Endodermal cell (in vitro differentiated cells): ENCODE results near the gene TFB2M. TPM values are rescaled to one million over a fixed set of nuclear protein-coding genes. Genes with fewer than 3 reads are reported as not detected.
"Not testable (repeated sequence)": the region's sequence is repeated elsewhere in the genome, so short reads cannot be mapped to it uniquely, and the experiment has no call there.

ENCODE experiments used
- DNase-seq: peaks from one replicate; pipeline ENCODE4 v3.0.0-alpha.2; 2017
- H3K27ac ChIP-seq: 2 replicates; pipeline ENCODE4 v1.5.1; 2013; ENCODE audit warnings: mild to moderate bottlenecking, low read depth, low read length, moderate library complexity
- H3K27me3 ChIP-seq: 2 replicates; pipeline ENCODE4 v1.6.1; 2013; ENCODE audit warnings: mild to moderate bottlenecking, low read length, moderate library complexity; ENCODE audit not compliant: insufficient read depth, control insufficient read depth, poor library complexity, severe bottlenecking
- H3K36me3 ChIP-seq: 2 replicates; pipeline ENCODE4 v1.7.0; 2013; ENCODE audit warnings: mild to moderate bottlenecking, low read length, moderate library complexity; ENCODE audit not compliant: control insufficient read depth, insufficient read depth
- H3K4me1 ChIP-seq: one replicate; pipeline ENCODE4 v1.7.0; 2013; ENCODE audit warnings: low read length; ENCODE audit not compliant: control insufficient read depth, insufficient read depth
- H3K4me3 ChIP-seq: 2 replicates; pipeline ENCODE4 v1.5.1; 2013; ENCODE audit warnings: mild to moderate bottlenecking, low read length, moderate library complexity
- H3K9ac ChIP-seq: 2 replicates; pipeline ENCODE4 v1.6.1; 2013; ENCODE audit warnings: mild to moderate bottlenecking, low read length, moderate library complexity; ENCODE audit not compliant: poor library complexity, severe bottlenecking; ENCODE audit errors: extremely low read depth
- H3K9me3 ChIP-seq: 2 replicates; pipeline ENCODE4 v1.6.1; 2013; ENCODE audit warnings: mild to moderate bottlenecking, low read length, moderate library complexity; ENCODE audit not compliant: control insufficient read depth
- H3K27ac Mint-ChIP-seq: 2 replicates; pipeline ENCODE4 v1.8.0; 2020; ENCODE audit warnings: mixed read lengths
- H3K27me3 Mint-ChIP-seq: 2 replicates; pipeline ENCODE4 v1.8.0; 2021; ENCODE audit warnings: mild to moderate bottlenecking, mixed read lengths; ENCODE audit not compliant: insufficient read depth
- H3K36me3 Mint-ChIP-seq: 2 replicates; pipeline ENCODE4 v1.8.0; 2020; ENCODE audit warnings: low read depth, mixed read lengths
- H3K4me1 Mint-ChIP-seq: 2 replicates; pipeline ENCODE4 v1.8.0; 2020; ENCODE audit warnings: mixed read lengths
- H3K4me3 Mint-ChIP-seq: 2 replicates; pipeline ENCODE4 v1.8.0; 2020; ENCODE audit warnings: mild to moderate bottlenecking, moderate library complexity, mixed read lengths
- H3K9me3 Mint-ChIP-seq: 2 replicates; pipeline ENCODE4 v1.8.0; 2020; ENCODE audit warnings: mild to moderate bottlenecking, mixed read lengths
- WGBS, 2 experiments: methylation state at CpG; one replicate each; pipeline versions ENCODE4 v1.1.5 to v1.1.7; 2013; ENCODE audit warnings: missing lambda C conversion rate in 2 of 2, mixed read lengths in 1 of 2; ENCODE audit not compliant: insufficient coverage in 1 of 2, insufficient read length in 1 of 2; 5-methylcytosine and 5-hydroxymethylcytosine counted together
- total RNA-seq, 2 donors: library from RNA; stranded (reverse); fragmentation: NEBNext Ultra II Directional in 1 of 2; extraction: Animal tissue kit (Norgen Biotek cat#: 25700) in 1 of 2; gene quantifications; 2 replicates in 1 of 2; 3 replicates in 1 of 2; pipeline ENCODE4 v1.2.1, GENCODE V29; 2021
- TF ChIP-seq, protein P1 (sequence below): fragments of 200-600 bp; sonication (generic); conservative IDR thresholded peaks from 2 replicates; pipeline ENCODE4 v1.5.0; 2021; ENCODE audit warnings: antibody characterized with exemption, mild to moderate bottlenecking

Gene TFB2M
- total RNA-seq, 2 donors from 2014 or later, result 13.2 to 13.7 TPM

DNA sequence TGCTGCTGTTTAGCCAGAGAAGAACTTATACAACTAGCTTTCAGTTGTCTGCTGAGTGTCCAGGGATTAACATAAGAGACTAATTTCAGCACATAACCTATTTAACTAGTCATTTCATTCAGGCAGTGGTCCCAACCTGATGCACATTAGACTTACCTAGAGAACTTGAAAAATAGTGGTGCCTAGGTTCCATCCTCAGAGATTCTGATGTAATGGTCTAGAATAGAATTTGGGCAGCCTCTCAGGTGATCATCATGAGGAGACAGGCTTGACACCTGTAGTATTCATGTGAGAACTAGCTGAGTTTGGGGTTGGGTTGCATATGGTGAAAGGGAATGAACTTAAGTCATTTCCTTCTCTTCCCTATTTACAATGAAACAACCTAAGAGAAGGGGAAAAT is 25.0 kb upstream of the TFB2M start:
- no peak for DNase-seq
- Mint-ChIP-seq H3K27me3 (no peaks in the 10 kb centered on the region), H3K9me3 (peaks cover 18% of the 10 kb centered on the region), H3K4me3 (no peak overlapping the region), H3K36me3 (peaks cover 34% of the 10 kb centered on the region), H3K4me1 (no peaks in the 10 kb centered on the region), H3K27ac (no peak overlapping the region)
- TF ChIP-seq, protein P1, sequence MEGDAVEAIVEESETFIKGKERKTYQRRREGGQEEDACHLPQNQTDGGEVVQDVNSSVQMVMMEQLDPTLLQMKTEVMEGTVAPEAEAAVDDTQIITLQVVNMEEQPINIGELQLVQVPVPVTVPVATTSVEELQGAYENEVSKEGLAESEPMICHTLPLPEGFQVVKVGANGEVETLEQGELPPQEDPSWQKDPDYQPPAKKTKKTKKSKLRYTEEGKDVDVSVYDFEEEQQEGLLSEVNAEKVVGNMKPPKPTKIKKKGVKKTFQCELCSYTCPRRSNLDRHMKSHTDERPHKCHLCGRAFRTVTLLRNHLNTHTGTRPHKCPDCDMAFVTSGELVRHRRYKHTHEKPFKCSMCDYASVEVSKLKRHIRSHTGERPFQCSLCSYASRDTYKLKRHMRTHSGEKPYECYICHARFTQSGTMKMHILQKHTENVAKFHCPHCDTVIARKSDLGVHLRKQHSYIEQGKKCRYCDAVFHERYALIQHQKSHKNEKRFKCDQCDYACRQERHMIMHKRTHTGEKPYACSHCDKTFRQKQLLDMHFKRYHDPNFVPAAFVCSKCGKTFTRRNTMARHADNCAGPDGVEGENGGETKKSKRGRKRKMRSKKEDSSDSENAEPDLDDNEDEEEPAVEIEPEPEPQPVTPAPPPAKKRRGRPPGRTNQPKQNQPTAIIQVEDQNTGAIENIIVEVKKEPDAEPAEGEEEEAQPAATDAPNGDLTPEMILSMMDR, result no peak
- Histone ChIP-seq H3K9me3 (peaks cover 17% of the 10 kb centered on the region), H3K27me3 (no peaks in the 10 kb centered on the region), H3K27ac (no peak overlapping the region), H3K36me3 (peaks cover 22% of the 10 kb centered on the region), H3K4me1 (no peaks in the 10 kb centered on the region), H3K4me3 (no peak overlapping the region), H3K9ac (no peak overlapping the region)

DNA sequence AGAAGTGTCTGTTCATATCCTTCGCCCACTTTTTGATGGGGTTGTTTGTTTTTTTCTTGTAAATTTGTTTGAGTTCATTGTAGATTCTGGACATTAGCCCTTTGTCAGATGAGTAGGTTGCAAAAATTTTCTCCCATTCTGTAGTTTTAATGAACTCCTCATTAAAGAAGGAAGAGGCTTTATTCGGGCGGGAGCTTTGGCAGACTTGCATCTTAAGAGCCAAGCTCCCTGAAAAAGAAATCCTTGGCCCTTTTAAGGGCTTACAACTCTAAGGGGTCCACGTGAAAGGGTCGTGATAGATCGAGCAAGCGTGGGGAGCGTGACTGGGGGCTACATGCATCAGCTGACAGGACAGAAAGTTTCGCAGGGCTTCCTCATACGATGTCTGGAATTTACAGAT is 23.9 kb upstream of the TFB2M start:
- not testable (repeated sequence) for H3K27me3 Mint-ChIP-seq, H3K4me3 ChIP-seq, H3K9ac ChIP-seq, H3K27me3 ChIP-seq, DNase-seq, H3K4me1 Mint-ChIP-seq, H3K27ac Mint-ChIP-seq, H3K4me1 ChIP-seq, H3K4me3 Mint-ChIP-seq, H3K27ac ChIP-seq
- Histone ChIP-seq H3K36me3 (peaks cover 17% of the 10 kb centered on the region), H3K9me3 (peaks cover 17% of the 10 kb centered on the region)
- WGBS, 2 experiments, result 91 to 92% methylated on average over 8 to 9 of the region's 10 CpGs
- H3K9me3 Mint-ChIP-seq, result peaks cover 18% of the 10 kb centered on the region
- H3K36me3 Mint-ChIP-seq, result peaks cover 34% of the 10 kb centered on the region

DNA sequence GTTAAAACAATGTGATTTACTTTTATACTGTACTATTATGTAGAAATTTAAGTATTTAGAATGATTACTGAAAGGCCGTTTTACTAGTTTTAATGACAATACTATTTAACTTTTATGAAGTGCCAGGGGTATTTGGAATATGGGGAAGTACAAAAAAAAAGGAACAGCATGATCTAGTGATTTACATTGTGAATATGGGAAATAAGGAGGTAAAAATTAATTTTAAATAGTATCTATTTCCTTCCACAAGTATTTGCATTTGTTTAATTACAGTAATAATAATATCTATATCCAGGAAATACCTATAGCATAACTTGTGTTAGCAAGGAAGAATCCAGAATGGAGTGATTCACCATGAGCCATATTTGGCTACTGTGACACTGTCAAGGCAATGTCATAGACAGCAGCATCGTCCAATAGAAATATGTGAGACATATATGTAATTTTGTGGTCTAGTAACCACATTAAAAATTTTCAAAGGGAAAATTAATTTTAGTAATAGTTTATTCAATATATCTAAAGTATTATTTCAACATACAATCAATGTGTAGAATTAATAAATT is 22.2 kb upstream of the TFB2M start:
- H3K36me3 Mint-ChIP-seq, result peaks cover 34% of the 10 kb centered on the region
- H3K27me3 ChIP-seq, result no peaks in the 10 kb centered on the region
- H3K4me1 Mint-ChIP-seq, result peaks cover 3% of the 10 kb centered on the region
- no peaks in the 10 kb centered on the region for H3K27me3 Mint-ChIP-seq
- H3K36me3 ChIP-seq, result peaks cover 14% of the 10 kb centered on the region
- H3K9me3 ChIP-seq, result peaks cover 17% of the 10 kb centered on the region
- H3K27ac Mint-ChIP-seq, result no peak overlapping the region
- no peak overlapping the region for H3K4me3 Mint-ChIP-seq
- no peak overlapping the region for H3K9ac ChIP-seq
- no peak overlapping the region for H3K4me3 ChIP-seq
- H3K4me1 ChIP-seq, result no peaks in the 10 kb centered on the region
- no peak overlapping the region for H3K27ac ChIP-seq
- TF ChIP-seq, protein P1, result no peak
- peaks cover 18% of the 10 kb centered on the region for H3K9me3 Mint-ChIP-seq
- WGBS, 2 experiments, result 100% methylated on average over 2 of the region's 2 CpGs; no CpG with 5 or more reads in 1 of the 2 experiments
- DNase-seq, result no peak

DNA sequence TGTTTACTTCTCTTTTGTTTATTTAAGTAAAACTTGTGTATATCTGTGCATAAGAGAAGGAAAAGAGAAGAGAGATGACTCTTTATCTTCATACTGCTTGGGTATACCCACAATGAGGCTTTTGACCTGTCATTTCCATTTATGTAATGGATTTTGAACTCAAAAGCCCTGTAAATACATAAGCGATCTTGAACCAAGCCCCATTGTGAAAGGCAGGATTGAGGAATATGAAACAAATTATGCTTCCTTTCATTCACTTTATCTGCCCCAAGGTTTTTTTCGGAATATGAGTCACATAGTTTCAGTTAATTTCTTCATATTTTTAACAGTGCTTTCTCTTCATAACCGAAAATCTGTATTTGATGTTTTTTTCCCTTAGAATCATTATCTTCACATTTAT is 21.5 kb upstream of the TFB2M start:
- Histone ChIP-seq H3K9ac (no peak overlapping the region), H3K4me1 (no peaks in the 10 kb centered on the region), H3K9me3 (peaks cover 17% of the 10 kb centered on the region), H3K27me3 (no peaks in the 10 kb centered on the region), H3K4me3 (no peak overlapping the region), H3K27ac (no peak overlapping the region), H3K36me3 (peaks cover 12% of the 10 kb centered on the region)
- TF ChIP-seq, protein P1, result no peak
- no peak overlapping the region for H3K4me3 Mint-ChIP-seq
- H3K4me1 Mint-ChIP-seq, result peaks cover 7% of the 10 kb centered on the region
- 94 to 95% methylated on average over 2 to 3 of the region's 3 CpGs for WGBS, 2 experiments
- no peak for DNase-seq
- H3K9me3 Mint-ChIP-seq, result peaks cover 18% of the 10 kb centered on the region
- H3K27ac Mint-ChIP-seq, result no peak overlapping the region
- H3K27me3 Mint-ChIP-seq, result no peaks in the 10 kb centered on the region
- H3K36me3 Mint-ChIP-seq, result peaks cover 32% of the 10 kb centered on the region
